GM12875 (cell line): ENCODE measurements around the gene PARD3B.

Experiments used
- H3K4me3 ChIP-seq: one replicate; pipeline ENCODE4 v1.5.1; 2011; ENCODE audit warnings: low read depth, low read length, control low read depth
- CTCF ChIP-seq: IDR thresholded peaks from 2 replicates; pipeline ENCODE4 v1.5.1; 2011; ENCODE audit warnings: low read depth, mild to moderate bottlenecking, control low read depth, inconsistent platforms, low read length, moderate library complexity, borderline replicate concordance; ENCODE audit not compliant: insufficient read depth

The PARD3B gene

DNA sequence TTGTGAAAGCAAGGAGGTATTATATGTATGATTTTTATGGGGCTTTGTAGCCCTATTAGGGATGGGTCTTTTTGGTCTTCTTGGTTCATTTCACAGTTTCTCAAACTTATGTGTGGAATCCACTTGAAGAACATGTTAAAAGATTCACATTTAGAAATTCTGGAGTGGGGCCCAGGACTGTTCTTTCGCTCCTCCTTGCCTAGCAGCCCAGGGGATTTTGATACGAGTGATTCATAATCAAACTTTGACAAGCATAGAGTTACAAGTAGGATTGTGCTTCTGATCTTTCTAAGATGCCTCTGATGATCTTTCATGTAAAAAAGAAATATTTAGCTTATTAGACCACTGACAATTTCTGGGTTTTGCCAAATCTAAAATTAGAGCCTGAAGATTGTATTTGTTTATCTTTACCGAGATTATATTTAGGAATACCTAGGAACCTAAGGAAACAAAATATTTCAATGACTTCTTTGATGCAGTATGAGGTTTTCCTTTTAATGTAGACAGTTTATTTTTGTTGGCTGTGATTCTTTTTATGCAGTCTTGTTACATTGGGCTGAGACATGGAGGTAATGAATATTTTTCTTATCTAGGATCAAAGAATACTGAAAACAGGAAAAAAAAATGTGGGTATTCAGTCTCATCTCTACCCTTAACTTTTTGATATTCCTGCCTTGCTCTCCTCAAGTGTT lies 324.0 kb downstream of the PARD3B start:
- TF ChIP-seq CTCF: no peak

GRCh38 chr2:204870053-204870452 lies 324.8 kb downstream of the PARD3B start:
- TF ChIP-seq CTCF: no peak

More for the DNA sequence above, 324.0 kb downstream of the PARD3B start:
- no peak overlapping the region for H3K4me3 ChIP-seq

GRCh38 chr2:204871231-204871953 lies 326.1 kb downstream of the PARD3B start:
- H3K4me3 ChIP-seq: no peak overlapping the region
- TF ChIP-seq CTCF: no peak

More at GRCh38 chr2:204870053-204870452, 324.8 kb downstream of the PARD3B start:
- H3K4me3 ChIP-seq: no peak overlapping the region

DNA sequence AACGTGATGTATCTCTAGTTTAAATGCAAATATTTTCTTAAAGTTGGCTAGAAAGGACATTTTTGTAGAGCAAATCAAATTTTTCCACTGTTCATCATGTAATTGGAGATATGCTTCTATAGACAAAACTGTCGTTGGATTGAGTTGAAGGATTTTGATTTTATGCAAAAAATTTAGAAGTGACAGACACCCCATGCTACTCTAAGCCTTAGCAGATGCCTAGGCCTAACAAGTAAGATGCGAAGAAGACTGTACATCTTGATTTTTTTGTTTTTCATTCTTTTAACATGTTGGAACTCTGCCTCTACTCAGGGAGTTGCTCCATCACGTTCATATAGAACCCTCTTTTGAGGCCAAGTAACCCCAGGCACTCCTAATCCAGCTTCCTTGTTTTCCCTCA lies 331.0 kb downstream of the PARD3B start:
- TF ChIP-seq CTCF: no peak
- H3K4me3 ChIP-seq: no peak overlapping the region

DNA sequence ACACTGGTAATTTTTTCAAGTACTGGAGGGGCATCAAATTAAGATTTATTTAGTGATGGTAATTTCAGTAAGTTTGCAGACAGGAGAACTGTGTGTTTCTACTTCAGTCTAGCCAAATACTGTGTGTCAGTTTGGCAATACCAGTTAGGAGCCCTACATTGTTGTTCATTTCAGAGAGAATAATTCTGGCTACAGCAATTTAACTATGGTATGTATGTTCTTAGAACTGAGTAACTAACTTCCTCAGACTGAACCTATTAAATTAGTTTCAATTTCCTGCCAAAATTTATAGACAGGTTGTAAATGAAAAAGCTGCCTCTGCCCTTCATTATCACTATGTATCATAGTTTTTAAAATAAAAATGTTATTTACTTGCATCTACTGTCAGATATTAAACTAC lies 332.4 kb downstream of the PARD3B start:
- TF ChIP-seq CTCF: no peak
- no peak overlapping the region for H3K4me3 ChIP-seq

DNA sequence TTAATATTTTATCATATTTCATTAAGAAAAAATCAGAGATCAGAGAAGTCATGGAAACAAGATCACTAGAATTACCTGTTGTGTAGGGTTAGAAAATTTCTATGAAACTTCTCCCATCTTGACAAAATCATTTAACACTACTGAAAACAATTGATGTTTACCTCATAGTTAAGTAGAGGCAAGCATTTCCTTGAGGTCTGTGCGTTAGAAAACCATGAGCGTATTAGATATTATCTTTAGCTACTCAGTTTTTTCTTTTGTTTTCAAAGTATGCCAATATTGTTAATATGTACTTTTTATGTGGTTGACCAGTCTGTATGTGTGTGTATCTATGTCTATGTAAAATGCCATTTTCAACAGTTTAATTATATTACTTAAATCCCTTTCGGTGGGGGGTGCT lies 335.7 kb downstream of the PARD3B start:
- no peak overlapping the region for H3K4me3 ChIP-seq
- TF ChIP-seq CTCF: no peak

- no peak overlapping the region for H3K4me3 ChIP-seq
- TF ChIP-seq CTCF: no peak
Measured at GRCh38 chr2:204881655-204882054, 336.4 kb downstream of the PARD3B start.
